HG02623 (cell line): Measurements from ENCODE around the gene ENPP5.
A peak's percentile ranks its signal among the peaks of the same experiment; 100 is the strongest.

Experiments used
- ATAC-seq: cut with Tn5 transposase; IDR thresholded peaks from one replicate; pipeline ENCODE4 v1.9.1; 2021; ENCODE audit warnings: moderate library complexity; ENCODE audit not compliant: unreplicated experiment

ENPP5 gene

GRCh38 chr6:46170357-46171289 is at the start of gene ENPP5:
Gene ENPP5 (minus strand): TSS chr6:46170980. CDS start chr6:46168262, 2,718 bp downstream.
- peak; percentile 86 for ATAC-seq

GRCh38 chr6:46219661-46220060 is 48.9 kb upstream of the ENPP5 start:
- ATAC-seq = no peak

GRCh38 chr6:46218457-46218856 is 47.7 kb upstream of the ENPP5 start:
- ATAC-seq = no peak

- ATAC-seq = peak; percentile 56
Measured at GRCh38 chr6:46217671-46218131, 46.9 kb upstream of the ENPP5 start.

- ATAC-seq = no peak
Measured at GRCh38 chr6:46216879-46217278, 46.1 kb upstream of the ENPP5 start.

GRCh38 chr6:46215777-46216176 is 45.0 kb upstream of the ENPP5 start:
- no peak for ATAC-seq

GRCh38 chr6:46215213-46215612 is 44.4 kb upstream of the ENPP5 start:
- ATAC-seq = no peak

GRCh38 chr6:46211917-46212316 is 41.1 kb upstream of the ENPP5 start:
- no peak for ATAC-seq

GRCh38 chr6:46210294-46210693 is 39.5 kb upstream of the ENPP5 start:
- no peak for ATAC-seq

- no peak for ATAC-seq
Measured at GRCh38 chr6:46208303-46208702, 37.5 kb upstream of the ENPP5 start.

- no peak for ATAC-seq
Measured at GRCh38 chr6:46207174-46207573, 36.4 kb upstream of the ENPP5 start.

GRCh38 chr6:46204880-46205650 is 34.3 kb upstream of the ENPP5 start:
- ATAC-seq = no peak

- ATAC-seq = no peak
Measured at GRCh38 chr6:46203391-46204177, 32.8 kb upstream of the ENPP5 start.

GRCh38 chr6:46201702-46202101 is 30.9 kb upstream of the ENPP5 start:
- ATAC-seq = no peak

GRCh38 chr6:46199387-46199786 is 28.6 kb upstream of the ENPP5 start:
- ATAC-seq = no peak

GRCh38 chr6:46191961-46192360 is 21.2 kb upstream of the ENPP5 start:
- ATAC-seq = no peak

GRCh38 chr6:46190889-46191288 is 20.1 kb upstream of the ENPP5 start:
- no peak for ATAC-seq

- ATAC-seq = no peak
Measured at GRCh38 chr6:46189726-46190125, 18.9 kb upstream of the ENPP5 start.

GRCh38 chr6:46186583-46186982 is 15.8 kb upstream of the ENPP5 start:
- no peak for ATAC-seq

- ATAC-seq = no peak
Measured at GRCh38 chr6:46184114-46184513, 13.3 kb upstream of the ENPP5 start.

GRCh38 chr6:46175976-46176375 is 5.2 kb upstream of the ENPP5 start:
- ATAC-seq = peak; percentile 59
